MM.1S (cell line): Measurements from ENCODE around the gene TMEM174.

Experiments
- CTCF ChIP-seq: fragments of 300-600 bp; sonication (generic); IDR thresholded peaks from 2 replicates; pipeline ENCODE4 v1.5.1; 2016; ENCODE audit warnings: antibody characterized with exemption, low read length, mixed read lengths
- EZH2 ChIP-seq: fragments of 300-600 bp; sonication (generic); optimal IDR thresholded peaks from 2 replicates; pipeline ENCODE3; 2017; ENCODE audit warnings: low read depth, mild to moderate bottlenecking, antibody characterized with exemption, low read length, mixed read lengths

- TF ChIP-seq CTCF = no peak
- TF ChIP-seq EZH2 = no peak
These were observed 29.3 kb upstream of the TMEM174 start for GRCh38 chr5:73143716-73144115.
